Mesenchymal stem cell (in vitro differentiated cells and primary cell): ENCODE data around the gene CEP57.

Experiments
- DNase-seq: peaks from one replicate; pipeline ENCODE4 v3.0.0-alpha.2; 2013
- H2AFZ ChIP-seq: one replicate; pipeline ENCODE4 v1.6.1; 2013; ENCODE audit warnings: low read depth, mild to moderate bottlenecking, control low read depth, inconsistent platforms, low read length, moderate library complexity
- H2AK5ac ChIP-seq: 2 replicates; pipeline ENCODE4 v1.6.1; 2013; ENCODE audit warnings: low read length, moderate library complexity, mild to moderate bottlenecking, inconsistent platforms; ENCODE audit not compliant: severe bottlenecking
- H2BK120ac ChIP-seq: one replicate; pipeline ENCODE4 v1.6.1; 2013; ENCODE audit warnings: low read depth, mild to moderate bottlenecking, inconsistent platforms, low read length, moderate library complexity
- H2BK12ac ChIP-seq, 2 experiments: one replicate each; pipeline ENCODE4 v1.6.1; 2013; ENCODE audit warnings: inconsistent platforms in 2 of 2, low read length in 2 of 2, mild to moderate bottlenecking in 2 of 2, moderate library complexity in 2 of 2, control low read depth in 1 of 2
- H2BK15ac ChIP-seq: one replicate; pipeline ENCODE4 v1.6.1; 2013; ENCODE audit warnings: mild to moderate bottlenecking, low read depth, inconsistent platforms; ENCODE audit not compliant: poor library complexity, severe bottlenecking
- H2BK5ac ChIP-seq: 2 replicates; pipeline ENCODE4 v1.6.1; 2013; ENCODE audit warnings: low read depth, mild to moderate bottlenecking, low read length, control low read depth, inconsistent platforms; ENCODE audit not compliant: poor library complexity, severe bottlenecking
- H3K14ac ChIP-seq, 2 experiments: one replicate each; pipeline ENCODE4 v1.6.1; 2013; ENCODE audit warnings: inconsistent platforms in 2 of 2, low read length in 2 of 2, control low read depth in 1 of 2, mild to moderate bottlenecking in 1 of 2, moderate library complexity in 1 of 2
- H3K18ac ChIP-seq, 2 experiments: one replicate each; pipeline ENCODE4 v1.6.1; 2013; ENCODE audit warnings: inconsistent platforms in 2 of 2, low read length in 2 of 2, control low read depth in 1 of 2, low read depth in 1 of 2, mild to moderate bottlenecking in 1 of 2
- H3K23ac ChIP-seq, 2 experiments: one replicate each; pipeline ENCODE4 v1.6.1; 2013; ENCODE audit warnings: inconsistent platforms in 2 of 2, low read length in 2 of 2, mild to moderate bottlenecking in 2 of 2, moderate library complexity in 2 of 2, control low read depth in 1 of 2
- H3K27ac ChIP-seq: 2 replicates; pipeline ENCODE4 v1.5.1; 2013; ENCODE audit warnings: mild to moderate bottlenecking, moderate library complexity, low read length, control low read depth, inconsistent platforms; ENCODE audit not compliant: poor library complexity, severe bottlenecking
- H3K27me3 ChIP-seq, 2 experiments: 2 replicates each; pipeline versions ENCODE4 v1.6.1 to v1.7.0; 2013; ENCODE audit warnings: low read length in 2 of 2, mild to moderate bottlenecking in 2 of 2, moderate library complexity in 2 of 2, control low read depth in 1 of 2, inconsistent platforms in 1 of 2; ENCODE audit not compliant: control insufficient read depth in 1 of 2, insufficient read depth in 1 of 2
- H3K36me3 ChIP-seq, 2 experiments: 2 replicates each; pipeline versions ENCODE4 v1.6.1 to v1.7.0; 2013; ENCODE audit warnings: low read length in 2 of 2, control low read depth in 1 of 2, inconsistent platforms in 1 of 2, low read depth in 1 of 2, mild to moderate bottlenecking in 1 of 2; ENCODE audit not compliant: insufficient read depth in 2 of 2, control insufficient read depth in 1 of 2
- H3K4ac ChIP-seq, 2 experiments: one replicate each; pipeline ENCODE4 v1.6.1; 2013; ENCODE audit warnings: inconsistent platforms in 2 of 2, low read length in 2 of 2, mild to moderate bottlenecking in 2 of 2, moderate library complexity in 2 of 2, control low read depth in 1 of 2, low read depth in 1 of 2
- H3K4me1 ChIP-seq: 2 replicates; pipeline ENCODE4 v1.6.1; 2013; ENCODE audit warnings: low read depth, low read length, control low read depth; ENCODE audit not compliant: control insufficient read depth, insufficient read depth
- H3K4me2 ChIP-seq: 2 replicates; pipeline ENCODE4 v1.6.1; 2013; ENCODE audit warnings: low read length, mild to moderate bottlenecking, inconsistent platforms; ENCODE audit not compliant: poor library complexity, severe bottlenecking
- H3K4me3 ChIP-seq, 2 experiments: 2 replicates each; pipeline versions ENCODE4 v1.5.1 to v1.7.0; 2013; ENCODE audit warnings: low read length in 2 of 2, mild to moderate bottlenecking in 2 of 2, control low read depth in 1 of 2, low read depth in 1 of 2; ENCODE audit not compliant: insufficient read depth in 1 of 2
- H3K79me1 ChIP-seq: replicated peaks from 2 replicates; pipeline ENCODE4 v1.6.1; 2013; ENCODE audit warnings: mild to moderate bottlenecking, control low read depth, low read length, inconsistent platforms; ENCODE audit not compliant: poor library complexity, severe bottlenecking
- H3K9ac ChIP-seq: 2 replicates; pipeline ENCODE4 v1.7.0; 2013; ENCODE audit warnings: mild to moderate bottlenecking, low read length, moderate library complexity
- H3K9me3 ChIP-seq: 2 replicates; pipeline ENCODE4 v1.7.0; 2013; ENCODE audit warnings: mild to moderate bottlenecking, low read length; ENCODE audit not compliant: control insufficient read depth
- H4K8ac ChIP-seq: one replicate; pipeline ENCODE4 v1.6.1; 2013; ENCODE audit warnings: inconsistent platforms, mild to moderate bottlenecking, low read length, moderate library complexity
- H4K91ac ChIP-seq: one replicate; pipeline ENCODE4 v1.6.1; 2013; ENCODE audit warnings: mild to moderate bottlenecking, low read length, inconsistent platforms
- WGBS: methylation state at CpG from one replicate; pipeline ENCODE4 v1.1.7; 2013; ENCODE audit warnings: mixed read lengths; 5-methylcytosine and 5-hydroxymethylcytosine counted together

The CEP57 gene

DNA sequence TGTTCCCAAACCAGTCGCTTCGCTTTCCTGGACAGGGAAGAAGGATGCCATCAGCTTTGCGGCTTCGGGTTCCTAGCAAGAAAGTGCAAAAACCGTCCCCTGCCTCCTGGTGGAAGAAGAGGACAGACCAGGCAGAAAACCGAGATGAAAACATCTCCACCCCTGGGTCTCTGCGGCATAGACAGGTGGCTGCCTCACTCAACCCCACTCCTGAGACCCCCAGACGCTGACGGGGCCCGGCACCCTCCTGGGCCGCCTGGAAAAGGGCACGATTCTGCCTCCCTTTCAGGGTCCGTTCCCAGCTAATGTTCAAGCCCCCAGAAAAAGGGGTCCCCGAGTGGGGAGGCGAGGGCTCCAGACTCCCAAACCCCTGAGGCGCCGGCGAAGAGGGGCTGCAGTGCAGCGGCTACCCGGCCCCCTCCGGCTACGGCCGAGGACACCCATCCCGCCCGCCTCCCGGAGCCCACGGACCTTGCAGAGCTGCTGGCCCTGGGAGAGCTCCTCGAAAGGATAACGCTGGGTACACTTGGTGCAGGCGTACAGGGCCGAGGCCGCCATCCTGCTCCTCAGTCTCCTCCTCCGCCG lies 1.3 kb upstream of the CEP57 start:
- no peaks in the 10 kb centered on the region for H3K9me3 ChIP-seq
- H4K91ac ChIP-seq = no peak overlapping the region
- peak overlapping the region in 1 of 2 experiments; percentile 91 for H3K4ac ChIP-seq
- peak overlapping the region; percentile 93 to 97 for H3K4me3 ChIP-seq
- H3K23ac ChIP-seq = peak overlapping the region in 1 of 2 experiments; percentile 95
- H4K8ac ChIP-seq = peak overlapping the region; percentile 89
- peak overlapping the region; percentile 96 for H3K9ac ChIP-seq
- H3K36me3 ChIP-seq = peaks cover 3 to 38% of the 10 kb centered on the region in 2 experiments
- peak overlapping the region in 1 of 2 experiments; percentile 96 for H3K14ac ChIP-seq
- peak overlapping the region; percentile 76 for H3K27ac ChIP-seq
- peak; percentile 77 for DNase-seq
- H3K27me3 ChIP-seq = no peaks in the 10 kb centered on the region
- peak overlapping the region; percentile 29 for H2BK15ac ChIP-seq
- peaks cover 2% of the 10 kb centered on the region for H3K4me1 ChIP-seq
- peak overlapping the region in 1 of 2 experiments; percentile 69 for H2BK12ac ChIP-seq
- peak overlapping the region; percentile 88 to 100 for H3K18ac ChIP-seq
- H3K4me2 ChIP-seq = peak overlapping the region; percentile 92
- H2BK120ac ChIP-seq = no peak overlapping the region
- H3K79me1 ChIP-seq = peaks cover 14% of the 10 kb centered on the region
- H2AK5ac ChIP-seq = no peak overlapping the region
- H2BK5ac ChIP-seq = peak overlapping the region; percentile 90
- H2AFZ ChIP-seq = peak overlapping the region; percentile 97
- WGBS = under 1% methylated on average over 31 of the region's 34 CpGs

DNA sequence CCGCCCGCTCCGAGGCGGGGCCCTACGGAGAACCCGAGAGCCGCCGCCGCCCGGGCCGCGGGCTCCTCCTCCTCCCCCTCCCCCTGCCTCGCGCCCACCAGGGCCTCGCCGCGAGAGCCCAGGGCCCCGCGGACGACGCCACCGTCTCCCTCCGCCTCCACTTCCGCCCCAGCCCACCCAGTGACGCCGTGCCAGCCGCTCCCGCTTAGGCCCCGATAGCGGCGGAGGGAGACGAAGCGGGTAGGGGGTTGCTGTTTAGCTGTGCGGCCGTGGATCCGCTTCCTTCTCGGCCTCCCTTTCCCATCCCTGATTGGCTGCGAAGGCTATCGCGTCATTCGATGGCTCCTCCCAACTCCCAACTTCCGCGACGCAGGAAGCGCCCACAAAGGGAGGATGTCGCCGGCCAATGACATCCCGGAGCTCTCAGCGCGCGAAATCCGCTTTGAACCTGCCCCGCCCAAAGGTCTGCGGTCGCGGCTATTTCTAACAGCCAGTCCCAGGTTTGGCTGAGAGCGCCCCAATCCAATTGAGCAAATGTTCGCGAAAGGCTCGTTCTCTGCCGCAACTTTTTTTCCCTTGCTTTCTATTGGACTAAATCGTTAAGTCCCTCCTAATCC lies 684 bp upstream of the CEP57 start, which contains the start of gene FAM76B:
FAM76B (minus strand) TSS at position 277 of the 617 bp plus-strand sequence. CDS start 304 bp downstream, outside the sequence.
- peak within 1 kb of the TSS; percentile 20 to 91 for H3K4ac ChIP-seq
- H3K14ac ChIP-seq = peak within 1 kb of the TSS in 1 of 2 experiments; percentile 97
- peak within 1 kb of the TSS; percentile 97 for H2AFZ ChIP-seq
- peaks cover 3 to 33% of the 10 kb centered on the region in 2 experiments for H3K36me3 ChIP-seq
- H3K9me3 ChIP-seq = no peaks in the 10 kb centered on the region
- H2BK5ac ChIP-seq = peak within 1 kb of the TSS; percentile 94
- peak within 1 kb of the TSS in 1 of 2 experiments; percentile 94 for H2BK12ac ChIP-seq
- H3K9ac ChIP-seq = peak within 1 kb of the TSS; percentile 96
- peaks cover 2% of the 10 kb centered on the region for H3K4me1 ChIP-seq
- peak within 1 kb of the TSS; percentile 90 for H3K27ac ChIP-seq
- H3K18ac ChIP-seq = peak within 1 kb of the TSS; percentile 92 to 100
- peak; percentile 100 for DNase-seq
- peak within 1 kb of the TSS; percentile 92 for H3K4me2 ChIP-seq
- under 1% methylated on average over 59 of the region's 62 CpGs for WGBS
- no peak within 1 kb of the TSS for H2BK120ac ChIP-seq
- H3K79me1 ChIP-seq = peaks cover 10% of the 10 kb centered on the region
- H4K8ac ChIP-seq = peak within 1 kb of the TSS; percentile 89
- peak within 1 kb of the TSS; percentile 22 to 95 for H3K23ac ChIP-seq
- no peaks in the 10 kb centered on the region for H3K27me3 ChIP-seq
- H2BK15ac ChIP-seq = peak within 1 kb of the TSS; percentile 29
- peak within 1 kb of the TSS; percentile 93 to 97 for H3K4me3 ChIP-seq
- peak within 1 kb of the TSS; percentile 91 for H4K91ac ChIP-seq
- H2AK5ac ChIP-seq = no peak within 1 kb of the TSS

DNA sequence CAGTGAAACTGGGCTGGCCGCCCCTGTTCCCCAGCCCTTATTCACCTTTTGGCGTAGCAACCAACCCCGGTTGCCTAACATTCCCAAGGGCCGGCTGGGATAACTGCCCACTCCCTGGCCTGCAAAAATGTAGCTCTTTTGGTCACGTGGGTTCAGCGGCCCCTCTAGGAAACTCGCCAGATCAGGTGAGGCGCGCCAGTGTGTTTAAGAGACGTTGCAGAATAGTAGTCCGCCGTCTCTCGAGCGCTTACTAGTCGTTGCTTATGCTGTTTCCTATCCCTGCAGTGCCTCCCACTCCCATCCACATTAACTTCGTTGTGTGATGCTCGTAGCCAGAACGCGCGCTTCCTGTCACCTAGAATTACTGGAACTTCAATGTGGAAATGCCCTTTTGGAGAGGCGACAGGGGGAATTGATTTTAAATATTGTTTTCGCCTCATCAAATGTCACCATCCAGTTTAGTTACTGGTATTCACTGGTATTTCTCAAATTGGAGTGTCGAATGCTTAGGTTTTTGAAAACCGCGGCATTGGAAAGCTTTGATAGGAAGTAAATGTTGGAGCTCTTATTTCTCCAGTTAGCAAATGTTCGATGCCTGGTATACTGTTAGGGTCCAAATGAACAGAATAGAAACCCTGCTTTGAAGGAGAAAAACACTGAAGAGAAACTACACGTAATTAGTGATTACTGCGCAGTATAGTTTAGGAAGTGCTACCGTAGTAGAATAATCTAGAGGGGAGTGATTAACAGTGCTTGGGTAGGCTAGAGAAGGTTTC lies 823 bp downstream of the CEP57 start:
- Histone ChIP-seq H3K4me1 (peaks cover 2% of the 10 kb centered on the region), H4K91ac (peak overlapping the region; percentile 81), H3K14ac (no peak overlapping the region), H3K4ac (peak overlapping the region in 1 of 2 experiments; percentile 20), H3K9ac (peak overlapping the region; percentile 96), H3K4me3 (peak overlapping the region; percentile 85 to 97), H2BK120ac (no peak overlapping the region), H3K79me1 (peaks cover 7% of the 10 kb centered on the region), H2AK5ac (no peak overlapping the region), H3K23ac (peak overlapping the region in 1 of 2 experiments; percentile 22), H2BK5ac (peak overlapping the region; percentile 94), H2AFZ (peak overlapping the region; percentile 6), H3K9me3 (no peaks in the 10 kb centered on the region), H3K27me3 (no peaks in the 10 kb centered on the region), H2BK15ac (no peak overlapping the region), H3K27ac (peak overlapping the region; percentile 90), H3K4me2 (peak overlapping the region; percentile 67), H4K8ac (peak overlapping the region; percentile 45), H2BK12ac (no peak overlapping the region), H3K36me3 (peaks cover 3 to 18% of the 10 kb centered on the region in 2 experiments), H3K18ac (peak overlapping the region in 1 of 2 experiments; percentile 88)
- peak; percentile 70 for DNase-seq
- 16% methylated on average over 24 of the region's 29 CpGs for WGBS

DNA sequence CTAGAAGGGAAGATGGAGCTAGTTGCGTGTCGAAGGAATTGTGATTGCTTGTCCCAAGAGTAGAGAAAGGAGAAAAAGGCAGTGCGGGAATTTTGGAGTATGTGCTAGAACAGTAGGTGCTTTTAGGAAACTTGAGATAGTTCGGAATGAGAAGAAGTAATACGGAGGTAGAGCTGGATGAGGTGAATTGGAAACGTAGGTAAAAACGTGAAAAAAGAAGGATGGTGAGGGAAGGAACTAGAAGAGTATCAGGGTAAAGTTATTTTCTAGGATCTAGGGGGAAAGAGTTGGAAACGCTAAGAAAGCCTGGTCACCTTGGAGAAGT lies 1.4 kb downstream of the CEP57 start:
- no peak overlapping the region for H3K27ac ChIP-seq
- H3K14ac ChIP-seq = no peak overlapping the region
- no peak overlapping the region for H2BK15ac ChIP-seq
- DNase-seq = no peak
- H3K36me3 ChIP-seq = peaks cover 3 to 12% of the 10 kb centered on the region in 2 experiments
- H3K9me3 ChIP-seq = no peaks in the 10 kb centered on the region
- no peak overlapping the region for H3K4ac ChIP-seq
- H3K4me1 ChIP-seq = peaks cover 2% of the 10 kb centered on the region
- H3K18ac ChIP-seq = no peak overlapping the region
- 56% methylated on average over 8 of the region's 8 CpGs for WGBS
- H2BK12ac ChIP-seq = no peak overlapping the region
- H3K23ac ChIP-seq = no peak overlapping the region
- H2BK120ac ChIP-seq = no peak overlapping the region
- H2BK5ac ChIP-seq = no peak overlapping the region
- no peak overlapping the region for H2AK5ac ChIP-seq
- peak overlapping the region; percentile 96 for H3K9ac ChIP-seq
- no peaks in the 10 kb centered on the region for H3K27me3 ChIP-seq
- no peak overlapping the region for H2AFZ ChIP-seq
- peak overlapping the region in 1 of 2 experiments; percentile 97 for H3K4me3 ChIP-seq
- no peak overlapping the region for H4K8ac ChIP-seq
- peaks cover 7% of the 10 kb centered on the region for H3K79me1 ChIP-seq
- no peak overlapping the region for H4K91ac ChIP-seq
- H3K4me2 ChIP-seq = peak overlapping the region; percentile 67
